Stimulated activated CD8-positive, alpha-beta memory T cell treated with anti-CD3 and anti-CD28 coated beads, Interleukin-12 subunit alpha, Interleukin-12 subunit beta, amount 100 ng/mL, for 1 hour (primary cell): ENCODE results near the gene CDC42BPA.
"Not testable (repeated sequence)": the region's sequence is repeated elsewhere in the genome, so short reads cannot be mapped to it uniquely, and the experiment has no call there.

Source experiments
- DNase-seq: peaks from one replicate; pipeline ENCODE4 v3.0.0-alpha.2; 2020; ENCODE audit warnings: low read depth

The CDC42BPA gene

GRCh38 chr1:227132695-227133094 lies 185.6 kb downstream of the CDC42BPA start:
- not testable (repeated sequence) for DNase-seq

- no peak for DNase-seq
Measured at GRCh38 chr1:227131193-227131592, 187.1 kb downstream of the CDC42BPA start.

DNA sequence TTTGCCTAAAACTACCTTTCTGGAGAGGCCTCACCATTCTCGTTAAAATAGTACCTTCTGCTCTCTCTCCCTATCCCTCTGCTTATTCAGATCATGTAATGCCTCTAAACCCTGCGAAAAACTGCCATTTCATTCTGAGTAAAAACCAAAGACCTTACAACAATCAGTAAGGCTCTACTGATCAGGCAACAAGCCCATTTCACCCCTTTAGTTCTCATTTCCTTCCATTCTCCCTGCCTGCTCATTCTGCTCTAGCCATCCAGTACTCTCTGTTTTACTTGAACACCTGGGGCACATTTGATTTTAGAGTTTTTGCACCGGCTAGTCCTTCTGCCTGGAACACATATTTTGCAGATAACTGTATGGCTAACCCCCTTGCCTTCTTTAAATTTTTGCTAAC lies 190.4 kb downstream of the CDC42BPA start:
- DNase-seq, result no peak

- no peak for DNase-seq
Measured at GRCh38 chr1:227125929-227126545, 192.3 kb downstream of the CDC42BPA start.

DNA sequence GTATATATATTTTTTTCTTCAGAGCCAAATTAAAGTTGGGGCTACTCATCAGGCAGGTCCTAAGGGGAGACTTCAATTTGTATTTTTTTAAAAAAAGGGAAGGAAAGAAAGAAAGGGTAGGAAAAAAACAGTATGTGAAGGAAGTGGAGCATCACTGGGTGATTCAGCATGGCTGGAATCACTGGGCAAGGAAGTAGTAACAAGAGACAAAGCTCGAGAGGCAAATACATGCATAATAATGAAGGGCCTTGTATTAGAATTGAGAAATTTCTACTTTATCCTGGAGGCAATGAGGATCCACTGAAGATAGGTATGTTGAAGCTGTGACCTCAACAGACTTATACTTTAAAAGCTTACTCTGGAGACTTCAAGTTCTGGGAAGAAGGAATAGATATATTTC lies 193.8 kb downstream of the CDC42BPA start:
- DNase-seq, result no peak

DNA sequence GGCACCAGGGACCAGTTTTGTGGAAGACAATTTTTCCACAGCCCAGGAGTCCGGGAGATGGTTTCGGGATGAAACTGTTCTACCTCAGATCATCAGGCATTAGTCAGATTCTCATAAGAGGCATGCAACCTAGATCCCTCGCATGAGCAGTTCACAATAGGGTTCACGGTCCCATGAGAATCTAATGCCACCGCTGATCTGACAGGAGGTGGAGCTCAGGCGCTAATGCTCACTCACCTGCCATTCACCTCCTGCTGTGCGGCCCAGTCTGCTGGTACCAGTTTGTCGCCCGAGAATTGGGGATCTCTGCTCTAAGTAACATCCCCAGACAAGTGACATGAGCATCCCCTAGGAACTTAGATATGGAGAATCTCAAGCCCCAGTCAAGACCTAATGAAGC lies 197.5 kb downstream of the CDC42BPA start:
- no peak for DNase-seq

DNA sequence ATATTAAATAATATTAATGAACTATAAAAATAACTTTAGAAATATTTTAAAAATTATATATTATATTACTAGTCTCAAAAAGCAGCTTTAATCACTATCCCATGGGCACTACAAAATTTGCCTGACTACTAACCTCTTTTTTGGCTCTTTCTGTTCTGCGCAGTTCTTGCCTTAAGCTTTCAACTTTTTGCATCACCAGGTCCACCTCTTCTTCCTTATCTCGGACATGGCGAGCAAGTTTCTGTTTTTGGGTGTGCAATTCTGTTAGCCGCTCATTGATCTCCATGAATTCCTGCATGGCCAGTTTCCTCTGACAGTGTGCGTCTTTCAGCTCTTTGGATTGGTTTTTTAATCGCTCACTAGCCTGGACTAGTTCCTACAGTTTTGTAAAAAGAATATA lies 205.8 kb downstream of the CDC42BPA start:
- DNase-seq, result no peak

DNA sequence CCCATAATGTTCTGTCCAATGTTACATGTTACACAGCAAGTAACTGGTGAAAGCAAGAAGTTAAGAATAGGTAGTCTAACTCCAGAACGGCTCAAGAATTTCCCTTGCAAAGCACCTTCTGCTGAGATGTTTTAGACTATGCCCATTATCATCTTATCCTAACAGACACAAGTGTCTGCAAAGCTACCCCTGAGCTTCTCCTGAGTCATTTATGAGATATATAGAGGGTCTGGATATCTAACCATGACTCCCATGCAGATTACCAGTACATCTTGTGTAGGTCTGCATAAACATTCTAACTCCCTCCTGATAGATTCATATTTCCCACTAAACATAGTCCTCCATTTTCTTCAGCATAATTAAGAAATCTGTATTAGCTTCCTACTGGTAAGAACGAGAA lies 206.5 kb downstream of the CDC42BPA start:
- no peak for DNase-seq

DNA sequence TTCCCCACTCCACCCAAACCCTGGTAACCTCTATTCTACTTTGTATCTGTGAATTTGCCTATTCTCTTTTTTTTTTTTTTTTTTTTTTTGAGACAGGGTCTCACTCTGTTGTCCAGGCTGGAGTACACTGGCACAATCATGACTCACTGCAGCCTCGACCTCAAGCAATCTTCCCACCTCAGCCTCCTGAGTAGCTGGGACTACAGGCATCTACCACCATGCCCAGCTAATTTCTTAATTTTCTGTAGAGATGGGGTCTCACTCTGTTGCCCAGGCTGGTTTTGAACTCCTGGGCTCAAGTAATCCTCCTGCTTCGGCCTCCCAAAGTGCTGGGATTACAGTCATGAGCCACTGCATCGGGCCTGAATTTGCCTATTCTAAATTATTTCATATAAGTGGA lies 213.0 kb downstream of the CDC42BPA start:
- DNase-seq, result not testable (repeated sequence)

DNA sequence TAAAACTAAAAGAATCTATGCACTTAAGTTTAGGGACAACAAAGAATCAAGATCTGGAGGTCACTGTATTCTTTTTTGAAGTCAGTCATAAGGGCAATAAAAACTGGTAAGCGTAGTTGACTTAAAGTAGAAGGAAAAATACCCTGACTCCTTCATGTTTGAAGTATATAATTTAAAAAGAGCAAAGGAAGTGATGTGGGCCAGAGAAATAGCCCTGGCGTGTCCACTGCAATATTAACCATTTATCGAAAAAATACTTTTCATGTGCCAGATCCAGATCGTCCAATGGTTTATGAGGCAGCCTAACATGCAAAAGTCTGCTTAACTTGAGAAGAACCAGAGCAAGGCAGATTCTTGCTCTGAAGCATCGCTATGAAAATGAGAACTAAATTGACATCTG lies 216.2 kb downstream of the CDC42BPA start:
- no peak for DNase-seq

GRCh38 chr1:227094249-227094966 lies 223.9 kb downstream of the CDC42BPA start:
- no peak for DNase-seq

DNA sequence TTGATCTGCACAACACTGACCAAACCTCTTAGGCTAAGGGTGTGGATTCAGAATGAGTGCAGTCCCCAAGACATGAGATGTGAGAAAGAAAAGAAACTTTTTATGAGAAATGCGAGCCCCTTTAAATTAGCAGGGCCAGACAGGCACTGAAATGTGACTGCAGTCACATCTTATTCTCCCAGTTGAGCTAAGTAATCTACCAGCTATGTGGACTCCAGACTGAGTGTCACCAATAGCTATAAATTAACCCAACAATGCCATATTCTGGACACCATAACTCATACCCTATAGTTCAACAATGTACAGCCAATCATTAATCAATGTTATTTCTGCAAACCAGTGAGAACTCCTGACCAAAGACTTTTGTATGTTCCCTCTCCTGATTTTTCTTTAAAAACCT lies 225.0 kb downstream of the CDC42BPA start:
- DNase-seq, result no peak

- DNase-seq, result no peak
Measured at GRCh38 chr1:227092069-227092468, 226.2 kb downstream of the CDC42BPA start.

DNA sequence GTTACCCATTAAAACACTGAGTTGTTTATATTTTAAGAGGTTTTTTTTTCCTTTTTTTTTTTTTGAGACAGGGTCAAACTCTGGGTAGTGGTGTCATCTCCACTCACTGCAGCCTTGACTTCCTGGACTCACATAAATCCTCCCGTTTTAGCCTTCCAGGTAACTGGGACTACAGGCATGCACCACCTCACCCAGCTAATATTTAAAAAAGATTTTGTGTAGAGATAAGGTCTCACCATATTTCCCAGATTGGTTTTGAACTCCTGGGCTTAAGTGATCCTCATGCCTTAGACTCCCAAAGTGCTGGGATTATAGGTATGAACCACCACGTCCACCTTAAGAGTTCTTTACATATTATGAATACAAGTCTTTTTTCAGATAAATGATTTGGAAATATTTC lies 231.7 kb downstream of the CDC42BPA start:
- no peak for DNase-seq

DNA sequence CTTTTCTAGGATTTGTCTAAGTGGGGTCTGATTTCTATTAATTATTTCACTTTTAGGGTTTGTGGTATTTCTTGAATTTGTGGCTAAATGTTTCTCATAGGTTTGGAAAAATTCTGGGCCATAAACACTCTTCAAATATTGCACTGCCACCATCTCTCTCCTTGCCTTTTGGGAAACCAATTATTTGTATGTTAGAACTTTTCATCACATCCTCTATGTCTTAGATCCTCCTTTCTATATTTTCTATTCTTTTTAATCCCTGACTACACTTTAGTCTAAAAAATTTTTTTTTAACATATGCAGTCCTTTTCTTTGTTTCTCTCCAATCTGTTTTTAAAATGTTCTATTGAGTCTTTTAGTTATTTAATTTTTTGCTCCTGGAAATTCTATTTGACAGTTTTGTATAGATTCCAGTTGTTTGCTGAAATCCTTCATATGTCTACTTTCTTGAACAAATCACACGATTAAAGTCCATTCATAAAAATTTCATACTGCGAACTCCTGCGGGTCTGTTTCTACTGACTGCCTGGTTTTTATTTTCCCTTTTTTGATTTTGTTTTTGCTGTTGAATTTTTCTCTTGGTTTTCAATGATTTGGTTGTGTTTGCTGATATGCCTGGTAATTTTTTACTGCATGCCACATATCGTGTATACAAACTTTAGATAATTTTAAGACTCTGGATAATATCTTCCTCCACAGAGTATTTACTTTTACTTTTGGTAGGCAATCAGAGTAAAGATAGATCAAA lies 235.1 kb downstream of the CDC42BPA start:
- no peak for DNase-seq

GRCh38 chr1:227077783-227078182 lies 240.5 kb downstream of the CDC42BPA start:
- no peak for DNase-seq

GRCh38 chr1:227073786-227074185 lies 244.5 kb downstream of the CDC42BPA start:
- DNase-seq, result no peak

DNA sequence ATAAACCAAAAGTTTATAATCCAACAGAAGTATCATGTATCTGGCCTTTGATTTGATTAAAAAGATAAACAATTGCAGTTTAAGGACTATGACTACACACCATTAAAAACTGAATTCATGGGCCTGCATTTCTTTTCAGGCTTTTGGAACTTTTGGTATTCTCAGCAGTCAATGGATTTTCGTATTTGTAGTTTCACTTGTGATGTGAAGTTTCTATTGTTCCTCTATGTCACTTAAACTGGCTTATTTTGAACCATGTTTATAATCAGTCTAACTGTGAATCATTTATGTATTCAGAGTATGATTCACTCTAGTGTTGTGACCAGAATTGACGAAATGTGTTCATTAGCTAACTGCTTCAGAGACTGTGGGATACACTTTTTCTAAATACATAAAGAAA lies 245.3 kb downstream of the CDC42BPA start:
- no peak for DNase-seq

DNA sequence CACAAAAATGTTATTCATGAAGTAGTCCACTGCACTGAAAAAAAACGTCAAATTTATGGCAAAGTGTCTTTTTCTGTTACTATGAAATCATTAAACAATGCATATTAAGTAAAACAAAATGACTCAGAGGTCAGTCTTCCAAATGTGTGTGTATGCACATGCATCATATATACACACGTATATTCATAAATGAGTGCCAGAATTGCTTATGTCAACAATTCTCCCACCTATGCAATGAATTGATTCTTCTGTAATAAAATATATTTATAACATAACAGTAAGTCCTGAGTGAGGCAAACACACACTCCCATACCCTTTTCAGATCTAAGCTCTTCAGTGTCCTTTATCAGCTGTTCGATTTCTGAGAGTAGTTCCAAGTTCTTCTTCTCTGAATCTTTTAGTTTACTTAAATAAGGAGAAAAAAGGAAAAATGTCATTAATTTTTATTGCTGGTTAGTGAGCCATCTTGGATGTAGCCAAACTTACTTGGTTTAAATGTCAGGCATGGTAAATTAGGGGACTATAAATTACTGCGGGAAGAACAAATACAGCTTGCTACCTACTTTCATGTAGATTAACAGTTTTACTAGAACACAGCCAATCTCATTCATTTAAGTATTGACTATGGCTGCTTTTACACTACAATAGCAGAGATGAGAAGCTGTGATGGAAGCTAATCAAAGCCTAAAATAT lies 246.3 kb downstream of the CDC42BPA start:
- DNase-seq, result no peak

DNA sequence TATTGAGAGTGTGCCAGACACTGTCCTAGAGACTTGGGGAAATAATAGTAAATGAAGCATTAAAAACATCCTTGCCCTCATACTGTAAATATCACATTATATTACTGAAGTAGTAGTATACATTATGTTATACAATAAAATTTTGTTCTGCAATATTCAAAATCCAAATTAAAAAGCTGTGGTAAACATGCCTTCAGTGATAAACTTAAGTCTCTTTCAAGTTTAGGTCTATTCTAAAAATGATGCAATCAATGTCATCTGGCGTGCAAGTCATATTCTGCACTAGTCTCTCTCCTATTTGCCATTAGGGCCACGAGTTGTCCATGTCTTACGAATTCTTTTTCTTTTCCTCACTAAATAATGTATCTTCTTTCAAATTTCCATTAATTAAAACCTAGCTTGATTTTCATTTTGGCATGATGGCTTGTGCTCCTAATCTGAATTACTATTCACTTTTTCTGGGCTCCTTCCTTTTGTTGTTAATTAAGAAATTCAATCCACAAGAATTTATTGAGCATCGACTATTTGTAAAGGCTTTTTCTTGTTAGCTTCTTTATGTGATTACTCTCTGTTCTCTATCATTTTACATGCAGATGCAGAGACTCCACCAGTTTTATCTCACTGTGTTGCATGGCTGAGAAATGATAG lies 247.5 kb downstream of the CDC42BPA start:
- no peak for DNase-seq

- DNase-seq, result no peak
Measured at GRCh38 chr1:227069490-227069889, 248.8 kb downstream of the CDC42BPA start.

DNA sequence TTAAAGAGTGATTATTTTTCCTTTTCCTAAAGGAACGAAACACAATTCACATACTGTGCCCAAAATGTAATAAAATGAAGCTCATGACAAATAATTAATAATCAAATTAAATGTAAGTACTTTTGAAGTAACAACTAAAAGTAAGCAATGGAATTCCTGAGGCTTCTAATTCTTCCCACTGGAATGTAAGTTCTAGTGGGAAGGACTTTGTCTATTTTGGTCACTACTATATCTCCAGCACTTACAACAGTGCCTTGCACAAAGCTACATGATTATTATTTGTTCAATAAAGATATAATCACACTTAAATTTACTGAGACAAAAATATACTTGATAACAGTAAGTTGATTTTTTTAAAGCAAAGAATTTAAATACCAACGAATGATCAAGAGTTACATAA lies 249.4 kb downstream of the CDC42BPA start:
- no peak for DNase-seq
